Measurements from ENCODE around the gene SORBS2.

Gene SORBS2

GRCh38 chr4:185587030-185587426 lies 225.0 kb downstream of the SORBS2 start:
- no peak for TF ChIP-seq CTCF (IDR thresholded peaks at IDR 0.05; ENCODE audit: insufficient read depth, low read depth, low read length, missing control alignments)
- H3K4me3 ChIP-seq (ENCODE audit: low read length), result no peak overlapping the region
- no peak for DNase-seq (ENCODE audit: low read depth)

GRCh38 chr4:185585211-185585610 lies 226.8 kb downstream of the SORBS2 start:
- no peak overlapping the region for H3K4me3 ChIP-seq (ENCODE audit: low read length)
- no peak for TF ChIP-seq CTCF (IDR thresholded peaks at IDR 0.05; ENCODE audit: insufficient read depth, low read depth, low read length, missing control alignments)
- no peak for DNase-seq (ENCODE audit: low read depth)

GRCh38 chr4:185583813-185584212 lies 228.2 kb downstream of the SORBS2 start:
- no peak for TF ChIP-seq CTCF (IDR thresholded peaks at IDR 0.05; ENCODE audit: insufficient read depth, low read depth, low read length, missing control alignments)
- DNase-seq (ENCODE audit: low read depth), result no peak
- no peak overlapping the region for H3K4me3 ChIP-seq (ENCODE audit: low read length)

- no peak overlapping the region for H3K4me3 ChIP-seq (ENCODE audit: low read length)
- DNase-seq (ENCODE audit: low read depth), result peak; percentile 15
- no peak for TF ChIP-seq CTCF (IDR thresholded peaks at IDR 0.05; ENCODE audit: insufficient read depth, low read depth, low read length, missing control alignments)
Observed at GRCh38 chr4:185582651-185583400, 229.2 kb downstream of the SORBS2 start.

- no peak overlapping the region for H3K4me3 ChIP-seq (ENCODE audit: low read length)
- DNase-seq (ENCODE audit: low read depth), result peak; percentile 52
- TF ChIP-seq CTCF (IDR thresholded peaks at IDR 0.05; ENCODE audit: insufficient read depth, low read depth, low read length, missing control alignments), result no peak
Observed at GRCh38 chr4:185580699-185581098, 231.3 kb downstream of the SORBS2 start.

GRCh38 chr4:185578284-185578683 lies 233.7 kb downstream of the SORBS2 start:
- TF ChIP-seq CTCF (IDR thresholded peaks at IDR 0.05; ENCODE audit: insufficient read depth, low read depth, low read length, missing control alignments), result no peak
- H3K4me3 ChIP-seq (ENCODE audit: low read length), result no peak overlapping the region
- DNase-seq (ENCODE audit: low read depth), result no peak

All from epithelial cell of esophagus (primary cell).